Endodermal cell (in vitro differentiated cells): ENCODE measurements around the gene NOTUM. TPM values are rescaled to one million over a fixed set of nuclear protein-coding genes. Genes with fewer than 3 reads are reported as not detected.

Experiments
- DNase-seq: peaks from one replicate; pipeline ENCODE4 v3.0.0-alpha.2; 2017
- H3K27ac ChIP-seq: 2 replicates; pipeline ENCODE4 v1.5.1; 2013; ENCODE audit warnings: mild to moderate bottlenecking, low read depth, low read length, moderate library complexity
- H3K27me3 ChIP-seq: 2 replicates; pipeline ENCODE4 v1.6.1; 2013; ENCODE audit warnings: mild to moderate bottlenecking, low read length, moderate library complexity; ENCODE audit not compliant: insufficient read depth, control insufficient read depth, poor library complexity, severe bottlenecking
- H3K36me3 ChIP-seq: 2 replicates; pipeline ENCODE4 v1.7.0; 2013; ENCODE audit warnings: mild to moderate bottlenecking, low read length, moderate library complexity; ENCODE audit not compliant: control insufficient read depth, insufficient read depth
- H3K4me1 ChIP-seq: one replicate; pipeline ENCODE4 v1.7.0; 2013; ENCODE audit warnings: low read length; ENCODE audit not compliant: control insufficient read depth, insufficient read depth
- H3K4me3 ChIP-seq: 2 replicates; pipeline ENCODE4 v1.5.1; 2013; ENCODE audit warnings: mild to moderate bottlenecking, low read length, moderate library complexity
- H3K9ac ChIP-seq: 2 replicates; pipeline ENCODE4 v1.6.1; 2013; ENCODE audit warnings: mild to moderate bottlenecking, low read length, moderate library complexity; ENCODE audit not compliant: poor library complexity, severe bottlenecking; ENCODE audit errors: extremely low read depth
- H3K9me3 ChIP-seq: 2 replicates; pipeline ENCODE4 v1.6.1; 2013; ENCODE audit warnings: mild to moderate bottlenecking, low read length, moderate library complexity; ENCODE audit not compliant: control insufficient read depth
- H3K27ac Mint-ChIP-seq: 2 replicates; pipeline ENCODE4 v1.8.0; 2020; ENCODE audit warnings: mixed read lengths
- H3K27me3 Mint-ChIP-seq: 2 replicates; pipeline ENCODE4 v1.8.0; 2021; ENCODE audit warnings: mild to moderate bottlenecking, mixed read lengths; ENCODE audit not compliant: insufficient read depth
- H3K36me3 Mint-ChIP-seq: 2 replicates; pipeline ENCODE4 v1.8.0; 2020; ENCODE audit warnings: low read depth, mixed read lengths
- H3K4me1 Mint-ChIP-seq: 2 replicates; pipeline ENCODE4 v1.8.0; 2020; ENCODE audit warnings: mixed read lengths
- H3K4me3 Mint-ChIP-seq: 2 replicates; pipeline ENCODE4 v1.8.0; 2020; ENCODE audit warnings: mild to moderate bottlenecking, moderate library complexity, mixed read lengths
- H3K9me3 Mint-ChIP-seq: 2 replicates; pipeline ENCODE4 v1.8.0; 2020; ENCODE audit warnings: mild to moderate bottlenecking, mixed read lengths
- CTCF ChIP-seq: fragments of 200-600 bp; sonication (generic); conservative IDR thresholded peaks from 2 replicates; pipeline ENCODE4 v1.5.0; 2021; ENCODE audit warnings: antibody characterized with exemption, mild to moderate bottlenecking
- WGBS, 2 experiments: methylation state at CpG; one replicate each; pipeline versions ENCODE4 v1.1.5 to v1.1.7; 2013; ENCODE audit warnings: missing lambda C conversion rate in 2 of 2, mixed read lengths in 1 of 2; ENCODE audit not compliant: insufficient coverage in 1 of 2, insufficient read length in 1 of 2; 5-methylcytosine and 5-hydroxymethylcytosine counted together
- total RNA-seq, 2 donors: library from RNA; stranded (reverse); fragmentation: NEBNext Ultra II Directional in 1 of 2; extraction: Animal tissue kit (Norgen Biotek cat#: 25700) in 1 of 2; gene quantifications; 2 replicates in 1 of 2; 3 replicates in 1 of 2; pipeline ENCODE4 v1.2.1, GENCODE V29; 2021

NOTUM gene
- total RNA-seq, 2 donors from 2014 or later = 12.5 to 26.3 TPM

- peak within 1 kb of the TSS; percentile 70 for H3K4me3 Mint-ChIP-seq
- H3K27ac ChIP-seq = peak within 1 kb of the TSS; percentile 92
- H3K9me3 Mint-ChIP-seq = peaks cover 23% of the 10 kb centered on the region
- peak within 1 kb of the TSS; percentile 82 for H3K4me3 ChIP-seq
- peak; percentile 97 for DNase-seq
- no peaks in the 10 kb centered on the region for H3K4me1 Mint-ChIP-seq
- 0 to 2% methylated on average over 24 to 76 of the region's 76 CpGs for WGBS, 2 experiments
- no peaks in the 10 kb centered on the region for H3K4me1 ChIP-seq
- H3K36me3 Mint-ChIP-seq = peaks cover 15% of the 10 kb centered on the region
- no peak for TF ChIP-seq CTCF
- peaks cover 6% of the 10 kb centered on the region for H3K9me3 ChIP-seq
- peaks cover 12% of the 10 kb centered on the region for H3K36me3 ChIP-seq
- H3K9ac ChIP-seq = peak within 1 kb of the TSS; percentile 92
- H3K27ac Mint-ChIP-seq = peak within 1 kb of the TSS; percentile 87
- H3K27me3 Mint-ChIP-seq = peaks cover 29% of the 10 kb centered on the region
- peaks cover 6% of the 10 kb centered on the region for H3K27me3 ChIP-seq
Measured at GRCh38 chr17:81977211-81977808, 16.3 kb upstream of the NOTUM start, which contains the start of gene ASPSCR1. Gene ASPSCR1, plus strand, starts transcription at chr17:81977629. Its CDS starts 18 bp downstream, at chr17:81977647.

GRCh38 chr17:81976332-81977210 lies 15.6 kb upstream of the NOTUM start:
- DNase-seq = peak; percentile 83
- Histone ChIP-seq H3K9ac (peak overlapping the region; percentile 92), H3K27ac (no peak overlapping the region), H3K9me3 (peaks cover 6% of the 10 kb centered on the region), H3K4me1 (no peaks in the 10 kb centered on the region), H3K36me3 (peaks cover 12% of the 10 kb centered on the region), H3K4me3 (peak overlapping the region; percentile 82), H3K27me3 (peaks cover 6% of the 10 kb centered on the region)
- peaks cover 15% of the 10 kb centered on the region for H3K36me3 Mint-ChIP-seq
- peak overlapping the region; percentile 87 for H3K27ac Mint-ChIP-seq
- H3K9me3 Mint-ChIP-seq = peaks cover 25% of the 10 kb centered on the region
- WGBS, 2 experiments = 37 to 46% methylated on average over 18 to 30 of the region's 30 CpGs
- H3K4me1 Mint-ChIP-seq = no peaks in the 10 kb centered on the region
- peak overlapping the region; percentile 70 for H3K4me3 Mint-ChIP-seq
- no peak for TF ChIP-seq CTCF
- peaks cover 29% of the 10 kb centered on the region for H3K27me3 Mint-ChIP-seq

GRCh38 chr17:81973432-81973831 lies 12.4 kb upstream of the NOTUM start:
- Histone ChIP-seq H3K9ac (no peak overlapping the region), H3K36me3 (no peaks in the 10 kb centered on the region), H3K27ac (no peak overlapping the region), H3K27me3 (peaks cover 6% of the 10 kb centered on the region), H3K4me3 (no peak overlapping the region), H3K9me3 (peaks cover 6% of the 10 kb centered on the region), H3K4me1 (no peaks in the 10 kb centered on the region)
- Mint-ChIP-seq H3K4me3 (no peak overlapping the region), H3K9me3 (peaks cover 25% of the 10 kb centered on the region), H3K36me3 (peaks cover 1% of the 10 kb centered on the region), H3K27me3 (peaks cover 31% of the 10 kb centered on the region), H3K27ac (no peak overlapping the region), H3K4me1 (no peaks in the 10 kb centered on the region)
- TF ChIP-seq CTCF = no peak
- DNase-seq = no peak
